ENCODE measurements around the gene FOXO3. TPM values are rescaled to one million over a fixed set of nuclear protein-coding genes. Genes with fewer than 3 reads are reported as not detected.

FOXO3 gene
- total RNA-seq, 4 donors from 2014 or later: 29.9 to 66.1 (median 59.1) TPM

DNA sequence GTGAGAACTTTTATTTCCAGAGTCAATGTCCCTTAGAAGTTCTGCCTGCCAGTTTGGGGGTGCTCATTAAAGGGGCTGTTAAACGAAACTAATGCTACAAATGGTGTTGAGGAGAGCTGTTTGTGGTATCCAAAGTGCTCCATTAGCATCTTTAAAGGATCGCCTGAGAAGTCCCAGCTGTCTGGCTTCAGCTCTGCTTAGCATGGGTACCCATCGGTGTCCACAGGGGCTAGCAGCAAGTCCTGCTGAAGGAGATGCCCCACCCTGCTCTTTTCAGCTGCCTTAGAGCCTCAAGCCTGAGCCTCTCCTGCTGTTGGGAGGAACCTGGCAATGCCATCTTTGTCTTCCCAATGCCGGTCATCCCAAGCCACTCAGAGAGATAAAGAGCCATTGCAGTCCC, 111.1 kb downstream of the FOXO3 start:
- peaks cover 56 to 89% (median 67%) of the 10 kb centered on the region in 4 donors for H3K4me1 ChIP-seq
- H3K9me3 ChIP-seq: no peaks in the 10 kb centered on the region
- intact Hi-C loops (cut with DNase I; ENCODE audit: low total_unique reads) (no loop called here), in situ Hi-C loops (cut with MboI; ENCODE audit: low pct_ligation_motif_present in 1 of 4, low pct_unique_long_range_greater_than_20kb in 1 of 4, low sequenced_read_pairs in 3 of 4) (loop anchor here in 1 of 4 donors (25.0 kb wide), 1 partner anchor 109 kb away; the partner anchor contains the start of gene FOXO3)
- no peaks in the 10 kb centered on the region for H3K27me3 ChIP-seq
- no peak overlapping the region for H3K4me3 ChIP-seq
- 75% methylated on average over 4 of the region's 4 CpGs; no CpG with 5 or more reads in 1 of the 2 donors for WGBS, 2 donors (ENCODE audit: low coverage in 1 of 2)
- no peaks in the 10 kb centered on the region for H3K36me3 ChIP-seq
- no peak for TF ChIP-seq EP300 (IDR thresholded peaks at IDR 0.05; ENCODE audit: low read depth)
- TF ChIP-seq, protein P1, sequence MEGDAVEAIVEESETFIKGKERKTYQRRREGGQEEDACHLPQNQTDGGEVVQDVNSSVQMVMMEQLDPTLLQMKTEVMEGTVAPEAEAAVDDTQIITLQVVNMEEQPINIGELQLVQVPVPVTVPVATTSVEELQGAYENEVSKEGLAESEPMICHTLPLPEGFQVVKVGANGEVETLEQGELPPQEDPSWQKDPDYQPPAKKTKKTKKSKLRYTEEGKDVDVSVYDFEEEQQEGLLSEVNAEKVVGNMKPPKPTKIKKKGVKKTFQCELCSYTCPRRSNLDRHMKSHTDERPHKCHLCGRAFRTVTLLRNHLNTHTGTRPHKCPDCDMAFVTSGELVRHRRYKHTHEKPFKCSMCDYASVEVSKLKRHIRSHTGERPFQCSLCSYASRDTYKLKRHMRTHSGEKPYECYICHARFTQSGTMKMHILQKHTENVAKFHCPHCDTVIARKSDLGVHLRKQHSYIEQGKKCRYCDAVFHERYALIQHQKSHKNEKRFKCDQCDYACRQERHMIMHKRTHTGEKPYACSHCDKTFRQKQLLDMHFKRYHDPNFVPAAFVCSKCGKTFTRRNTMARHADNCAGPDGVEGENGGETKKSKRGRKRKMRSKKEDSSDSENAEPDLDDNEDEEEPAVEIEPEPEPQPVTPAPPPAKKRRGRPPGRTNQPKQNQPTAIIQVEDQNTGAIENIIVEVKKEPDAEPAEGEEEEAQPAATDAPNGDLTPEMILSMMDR (IDR thresholded peaks at IDR 0.05): no peak
- TF ChIP-seq POLR2AphosphoS5 (IDR thresholded peaks at IDR 0.05): no peak
- TF ChIP-seq POLR2A (IDR thresholded peaks at IDR 0.05): no peak
- no peak for DNase-seq
- H3K27ac ChIP-seq: peak overlapping the region in 3 of 4 donors; percentile 8 to 68 (median 52)

DNA sequence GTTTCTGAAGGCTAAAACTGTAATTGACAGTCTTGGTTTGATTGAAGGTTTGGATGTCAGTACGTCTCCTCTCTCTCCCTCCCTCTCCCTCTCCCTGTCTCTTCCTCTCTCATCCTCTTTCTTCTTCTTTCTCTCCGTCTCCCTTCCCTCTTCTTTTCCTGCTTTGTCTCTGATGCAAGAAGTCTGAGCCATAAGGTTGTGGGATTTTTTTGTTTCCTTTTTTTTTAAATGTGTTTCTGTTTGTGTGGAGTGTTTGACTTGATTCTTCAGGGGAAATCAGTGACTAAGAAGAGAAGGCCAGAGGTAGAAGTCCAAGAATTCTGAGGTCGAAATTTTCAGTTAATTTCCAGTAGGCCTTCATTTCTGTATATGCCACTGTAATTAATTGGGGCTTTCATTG, 111.9 kb downstream of the FOXO3 start:
- no peaks in the 10 kb centered on the region for H3K36me3 ChIP-seq
- no peaks in the 10 kb centered on the region for H3K27me3 ChIP-seq
- no peak overlapping the region for H3K4me3 ChIP-seq
- intact Hi-C loops (cut with DNase I; ENCODE audit: low total_unique reads) (no loop called here), in situ Hi-C loops (cut with MboI; ENCODE audit: low pct_ligation_motif_present in 1 of 4, low pct_unique_long_range_greater_than_20kb in 1 of 4, low sequenced_read_pairs in 3 of 4) (loop anchor here in 1 of 4 donors (25.0 kb wide), 1 partner anchor 110 kb away; the partner anchor contains the start of gene FOXO3)
- H3K27ac ChIP-seq: peak overlapping the region; percentile 16 to 68 (median 45)
- 71 to 72% methylated on average over 2 to 3 of the region's 3 CpGs for WGBS, 2 donors (ENCODE audit: low coverage in 1 of 2)
- H3K9me3 ChIP-seq: no peaks in the 10 kb centered on the region
- no peak for DNase-seq
- TF ChIP-seq, protein P1 (IDR thresholded peaks at IDR 0.05): no peak
- TF ChIP-seq POLR2AphosphoS5 (IDR thresholded peaks at IDR 0.05) (no peak), EP300 (IDR thresholded peaks at IDR 0.05; ENCODE audit: low read depth) (no peak), POLR2A (IDR thresholded peaks at IDR 0.05) (no peak)
- H3K4me1 ChIP-seq: peaks cover 64 to 90% (median 72%) of the 10 kb centered on the region in 4 donors

DNA sequence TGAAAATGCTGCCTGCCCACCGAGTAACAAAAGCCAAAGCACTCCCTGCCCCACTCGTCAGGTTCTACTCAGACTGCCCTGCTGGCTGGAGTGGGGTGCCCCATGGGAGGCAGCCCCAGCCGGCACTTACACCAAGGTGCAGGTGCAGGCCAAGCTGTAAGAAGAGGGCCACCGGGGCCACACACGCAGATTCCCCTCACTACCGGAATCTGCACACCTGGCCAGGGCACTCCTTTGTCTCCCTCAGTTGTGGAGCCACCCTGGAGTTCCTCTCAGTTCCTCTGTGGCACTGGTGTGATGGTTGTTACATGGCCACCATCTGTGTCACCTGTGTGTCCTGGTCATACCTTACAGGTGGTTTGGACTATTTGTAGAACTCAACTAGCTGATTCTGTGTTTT, 112.4 kb downstream of the FOXO3 start:
- peaks cover 67 to 90% (median 73%) of the 10 kb centered on the region in 4 donors for H3K4me1 ChIP-seq
- H3K27ac ChIP-seq: peak overlapping the region; percentile 16 to 68 (median 45)
- peak; percentile 67 for DNase-seq
- no peaks in the 10 kb centered on the region for H3K36me3 ChIP-seq
- no peaks in the 10 kb centered on the region for H3K9me3 ChIP-seq
- no peak overlapping the region for H3K4me3 ChIP-seq
- in situ Hi-C loops (cut with MboI; ENCODE audit: low pct_ligation_motif_present in 1 of 4, low pct_unique_long_range_greater_than_20kb in 1 of 4, low sequenced_read_pairs in 3 of 4) (loop anchor here in 1 of 4 donors (25.0 kb wide), 1 partner anchor 111 kb away; the partner anchor contains the start of gene FOXO3), intact Hi-C loops (cut with DNase I; ENCODE audit: low total_unique reads) (no loop called here)
- no peaks in the 10 kb centered on the region for H3K27me3 ChIP-seq
- 65% methylated on average over 6 of the region's 6 CpGs; no CpG with 5 or more reads in 1 of the 2 donors for WGBS, 2 donors (ENCODE audit: low coverage in 1 of 2)
- TF ChIP-seq EP300 (IDR thresholded peaks at IDR 0.05; ENCODE audit: low read depth) (no peak), POLR2AphosphoS5 (IDR thresholded peaks at IDR 0.05) (peak in 1 of 3 donors; percentile 59)
- TF ChIP-seq, protein P1 (IDR thresholded peaks at IDR 0.05): no peak

DNA sequence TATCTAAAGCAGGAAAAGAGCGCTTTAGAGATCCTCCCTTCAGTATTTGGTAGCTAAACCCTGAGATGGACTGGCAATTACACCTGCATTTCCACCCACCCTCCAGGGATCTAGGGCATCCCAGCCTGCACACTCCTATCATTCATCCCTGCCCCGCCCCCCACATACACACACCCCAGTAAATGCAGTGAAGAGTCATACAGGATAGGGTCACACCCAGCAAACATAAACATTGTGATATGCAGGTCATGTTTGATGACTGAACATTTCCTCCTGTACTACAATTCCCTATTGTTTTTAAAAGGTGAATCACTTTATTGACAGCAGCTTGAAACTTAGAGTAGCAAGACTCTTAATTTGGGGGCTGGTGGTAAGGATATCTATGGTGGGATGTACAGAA, 112.9 kb downstream of the FOXO3 start:
- Histone ChIP-seq H3K27ac (peak overlapping the region; percentile 38 to 68 (median 56)), H3K36me3 (no peaks in the 10 kb centered on the region), H3K4me3 (no peak overlapping the region), H3K27me3 (no peaks in the 10 kb centered on the region), H3K4me1 (peaks cover 62 to 87% (median 74%) of the 10 kb centered on the region in 4 donors), H3K9me3 (no peaks in the 10 kb centered on the region)
- in situ Hi-C loops (cut with MboI; ENCODE audit: low pct_ligation_motif_present in 1 of 4, low pct_unique_long_range_greater_than_20kb in 1 of 4, low sequenced_read_pairs in 3 of 4): loop anchor here in 1 of 4 donors (25.0 kb wide), 1 partner anchor 111 kb away; the partner anchor contains the start of gene FOXO3
- no peak for TF ChIP-seq POLR2AphosphoS5 (IDR thresholded peaks at IDR 0.05)
- no peak for TF ChIP-seq EP300 (IDR thresholded peaks at IDR 0.05; ENCODE audit: low read depth)
- TF ChIP-seq, protein P1 (IDR thresholded peaks at IDR 0.05): no peak
- WGBS, 2 donors (ENCODE audit: low coverage in 1 of 2): 43 to 66% methylated on average over 1 to 2 of the region's 2 CpGs
- intact Hi-C loops (cut with DNase I; ENCODE audit: low total_unique reads): no loop called here
- DNase-seq: peak; percentile 73
